Measurements from ENCODE around the gene GATD1.

GATD1 gene

DNA sequence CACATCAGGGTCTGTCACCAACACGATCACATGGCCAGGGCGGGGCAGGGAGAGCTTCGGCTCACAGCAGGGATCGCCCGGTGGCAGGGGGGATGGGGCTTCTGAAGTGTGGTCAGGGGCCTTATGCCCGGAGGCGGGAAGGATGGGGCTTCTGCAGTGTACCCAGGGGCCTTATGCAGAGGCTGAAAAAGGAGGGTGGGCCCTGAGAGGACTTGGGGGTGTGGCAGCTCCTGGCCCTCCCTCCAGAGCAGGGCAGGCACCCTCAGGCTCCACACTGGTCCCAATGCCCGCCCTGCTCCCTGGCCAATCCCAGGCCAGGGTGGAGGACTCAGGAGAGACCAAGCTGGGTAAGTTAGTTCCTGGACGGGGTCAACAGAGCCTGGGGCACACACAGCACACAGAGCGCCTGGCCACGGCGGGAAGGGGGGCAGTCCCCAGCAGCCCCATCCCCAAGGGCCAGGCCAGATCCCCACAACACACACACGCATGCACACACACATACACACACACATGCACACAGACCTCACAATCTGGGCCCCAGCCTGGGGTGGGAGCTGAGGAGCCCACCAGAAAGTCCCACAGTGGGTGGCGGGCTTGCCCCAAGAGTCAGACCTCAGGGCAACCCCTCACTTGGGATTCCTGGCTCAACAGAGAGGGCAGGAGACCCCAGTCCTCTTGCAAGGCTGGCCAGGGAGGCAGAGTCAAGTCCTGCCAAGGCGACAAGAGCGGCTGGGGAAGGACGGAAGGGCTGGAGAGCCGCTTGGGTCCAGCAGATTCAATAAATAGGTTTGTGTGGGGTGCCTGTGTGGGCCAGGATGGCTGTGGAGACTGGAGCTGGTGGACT is 13.7 kb upstream of the GATD1 start (continued):
- no peak for TF ChIP-seq GLI2 (tag by site-specific recombination; IDR thresholded peaks at IDR 0.05; ENCODE audit: borderline replicate concordance, low read depth)
- TF ChIP-seq, protein P1, sequence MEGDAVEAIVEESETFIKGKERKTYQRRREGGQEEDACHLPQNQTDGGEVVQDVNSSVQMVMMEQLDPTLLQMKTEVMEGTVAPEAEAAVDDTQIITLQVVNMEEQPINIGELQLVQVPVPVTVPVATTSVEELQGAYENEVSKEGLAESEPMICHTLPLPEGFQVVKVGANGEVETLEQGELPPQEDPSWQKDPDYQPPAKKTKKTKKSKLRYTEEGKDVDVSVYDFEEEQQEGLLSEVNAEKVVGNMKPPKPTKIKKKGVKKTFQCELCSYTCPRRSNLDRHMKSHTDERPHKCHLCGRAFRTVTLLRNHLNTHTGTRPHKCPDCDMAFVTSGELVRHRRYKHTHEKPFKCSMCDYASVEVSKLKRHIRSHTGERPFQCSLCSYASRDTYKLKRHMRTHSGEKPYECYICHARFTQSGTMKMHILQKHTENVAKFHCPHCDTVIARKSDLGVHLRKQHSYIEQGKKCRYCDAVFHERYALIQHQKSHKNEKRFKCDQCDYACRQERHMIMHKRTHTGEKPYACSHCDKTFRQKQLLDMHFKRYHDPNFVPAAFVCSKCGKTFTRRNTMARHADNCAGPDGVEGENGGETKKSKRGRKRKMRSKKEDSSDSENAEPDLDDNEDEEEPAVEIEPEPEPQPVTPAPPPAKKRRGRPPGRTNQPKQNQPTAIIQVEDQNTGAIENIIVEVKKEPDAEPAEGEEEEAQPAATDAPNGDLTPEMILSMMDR (tag by site-specific recombination; IDR thresholded peaks at IDR 0.05) = no peak
- TF ChIP-seq, protein P2, sequence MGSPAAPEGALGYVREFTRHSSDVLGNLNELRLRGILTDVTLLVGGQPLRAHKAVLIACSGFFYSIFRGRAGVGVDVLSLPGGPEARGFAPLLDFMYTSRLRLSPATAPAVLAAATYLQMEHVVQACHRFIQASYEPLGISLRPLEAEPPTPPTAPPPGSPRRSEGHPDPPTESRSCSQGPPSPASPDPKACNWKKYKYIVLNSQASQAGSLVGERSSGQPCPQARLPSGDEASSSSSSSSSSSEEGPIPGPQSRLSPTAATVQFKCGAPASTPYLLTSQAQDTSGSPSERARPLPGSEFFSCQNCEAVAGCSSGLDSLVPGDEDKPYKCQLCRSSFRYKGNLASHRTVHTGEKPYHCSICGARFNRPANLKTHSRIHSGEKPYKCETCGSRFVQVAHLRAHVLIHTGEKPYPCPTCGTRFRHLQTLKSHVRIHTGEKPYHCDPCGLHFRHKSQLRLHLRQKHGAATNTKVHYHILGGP (tag by site-specific recombination; IDR thresholded peaks at IDR 0.05) = no peak
- TF ChIP-seq WT1 (tag by site-specific recombination; IDR thresholded peaks at IDR 0.05) = no peak
- TF ChIP-seq ZFP37 (tag by site-specific recombination; IDR thresholded peaks at IDR 0.05) = no peak
- TF ChIP-seq ZNF48 (tag by site-specific recombination; IDR thresholded peaks at IDR 0.05) = no peak
- TF ChIP-seq, protein P3, sequence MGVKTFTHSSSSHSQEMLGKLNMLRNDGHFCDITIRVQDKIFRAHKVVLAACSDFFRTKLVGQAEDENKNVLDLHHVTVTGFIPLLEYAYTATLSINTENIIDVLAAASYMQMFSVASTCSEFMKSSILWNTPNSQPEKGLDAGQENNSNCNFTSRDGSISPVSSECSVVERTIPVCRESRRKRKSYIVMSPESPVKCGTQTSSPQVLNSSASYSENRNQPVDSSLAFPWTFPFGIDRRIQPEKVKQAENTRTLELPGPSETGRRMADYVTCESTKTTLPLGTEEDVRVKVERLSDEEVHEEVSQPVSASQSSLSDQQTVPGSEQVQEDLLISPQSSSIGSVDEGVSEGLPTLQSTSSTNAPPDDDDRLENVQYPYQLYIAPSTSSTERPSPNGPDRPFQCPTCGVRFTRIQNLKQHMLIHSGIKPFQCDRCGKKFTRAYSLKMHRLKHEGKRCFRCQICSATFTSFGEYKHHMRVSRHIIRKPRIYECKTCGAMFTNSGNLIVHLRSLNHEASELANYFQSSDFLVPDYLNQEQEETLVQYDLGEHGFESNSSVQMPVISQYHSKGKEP (tag by site-specific recombination; IDR thresholded peaks at IDR 0.05) = no peak
- TF ChIP-seq, protein P4, sequence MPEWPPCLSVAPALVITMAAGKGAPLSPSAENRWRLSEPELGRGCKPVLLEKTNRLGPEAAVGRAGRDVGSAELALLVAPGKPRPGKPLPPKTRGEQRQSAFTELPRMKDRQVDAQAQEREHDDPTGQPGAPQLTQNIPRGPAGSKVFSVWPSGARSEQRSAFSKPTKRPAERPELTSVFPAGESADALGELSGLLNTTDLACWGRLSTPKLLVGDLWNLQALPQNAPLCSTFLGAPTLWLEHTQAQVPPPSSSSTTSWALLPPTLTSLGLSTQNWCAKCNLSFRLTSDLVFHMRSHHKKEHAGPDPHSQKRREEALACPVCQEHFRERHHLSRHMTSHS (tag by site-specific recombination; IDR thresholded peaks at IDR 0.05) = no peak
- TF ChIP-seq REPIN1 (tag by site-specific recombination; IDR thresholded peaks at IDR 0.05; ENCODE audit: low read depth) = no peak
- TF ChIP-seq MEIS1 (CRISPR knock-in tag; IDR thresholded peaks at IDR 0.05; ENCODE audit: borderline replicate concordance) = no peak
- TF ChIP-seq ZNF785 (tag by site-specific recombination; IDR thresholded peaks at IDR 0.05) = no peak
- TF ChIP-seq, protein P5, sequence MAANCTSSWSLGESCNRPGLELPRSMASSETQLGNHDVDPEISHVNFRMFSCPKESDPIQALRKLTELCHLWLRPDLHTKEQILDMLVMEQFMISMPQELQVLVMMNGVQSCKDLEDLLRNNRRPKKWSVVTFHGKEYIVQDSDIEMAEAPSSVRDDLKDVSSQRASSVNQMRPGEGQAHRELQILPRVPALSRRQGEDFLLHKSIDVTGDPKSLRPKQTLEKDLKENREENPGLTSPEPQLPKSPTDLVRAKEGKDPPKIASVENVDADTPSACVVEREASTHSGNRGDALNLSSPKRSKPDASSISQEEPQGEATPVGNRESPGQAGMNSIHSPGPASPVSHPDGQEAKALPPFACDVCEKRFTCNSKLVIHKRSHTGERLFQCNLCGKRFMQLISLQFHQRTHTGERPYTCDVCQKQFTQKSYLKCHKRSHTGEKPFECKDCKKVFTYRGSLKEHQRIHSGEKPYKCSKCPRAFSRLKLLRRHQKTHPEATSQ (tag by site-specific recombination; IDR thresholded peaks at IDR 0.05) = no peak
- TF ChIP-seq EGR2 (tag by site-specific recombination; IDR thresholded peaks at IDR 0.05; ENCODE audit: low read depth) = no peak
- TF ChIP-seq, protein P6, sequence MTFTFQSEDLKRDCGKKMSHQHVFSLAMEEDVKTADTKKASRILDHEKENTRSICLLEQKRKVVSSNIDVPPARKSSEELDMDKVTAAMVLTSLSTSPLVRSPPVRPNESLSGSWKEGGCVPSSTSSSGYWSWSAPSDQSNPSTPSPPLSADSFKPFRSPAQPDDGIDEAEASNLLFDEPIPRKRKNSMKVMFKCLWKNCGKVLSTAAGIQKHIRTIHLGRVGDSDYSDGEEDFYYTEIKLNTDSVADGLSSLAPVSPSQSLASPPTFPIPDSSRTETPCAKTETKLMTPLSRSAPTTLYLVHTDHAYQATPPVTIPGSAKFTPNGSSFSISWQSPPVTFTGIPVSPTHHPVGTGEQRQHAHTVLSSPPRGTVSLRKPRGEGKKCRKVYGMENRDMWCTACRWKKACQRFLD (tag by site-specific recombination; IDR thresholded peaks at IDR 0.05) = no peak
- TF ChIP-seq ZNF37A (tag by site-specific recombination; IDR thresholded peaks at IDR 0.05) = no peak
- TF ChIP-seq SCRT2 (tag by site-specific recombination; IDR thresholded peaks at IDR 0.05) = no peak
- TF ChIP-seq SP2 (tag by site-specific recombination; IDR thresholded peaks at IDR 0.05) = peak; percentile 77
- TF ChIP-seq, protein P7, sequence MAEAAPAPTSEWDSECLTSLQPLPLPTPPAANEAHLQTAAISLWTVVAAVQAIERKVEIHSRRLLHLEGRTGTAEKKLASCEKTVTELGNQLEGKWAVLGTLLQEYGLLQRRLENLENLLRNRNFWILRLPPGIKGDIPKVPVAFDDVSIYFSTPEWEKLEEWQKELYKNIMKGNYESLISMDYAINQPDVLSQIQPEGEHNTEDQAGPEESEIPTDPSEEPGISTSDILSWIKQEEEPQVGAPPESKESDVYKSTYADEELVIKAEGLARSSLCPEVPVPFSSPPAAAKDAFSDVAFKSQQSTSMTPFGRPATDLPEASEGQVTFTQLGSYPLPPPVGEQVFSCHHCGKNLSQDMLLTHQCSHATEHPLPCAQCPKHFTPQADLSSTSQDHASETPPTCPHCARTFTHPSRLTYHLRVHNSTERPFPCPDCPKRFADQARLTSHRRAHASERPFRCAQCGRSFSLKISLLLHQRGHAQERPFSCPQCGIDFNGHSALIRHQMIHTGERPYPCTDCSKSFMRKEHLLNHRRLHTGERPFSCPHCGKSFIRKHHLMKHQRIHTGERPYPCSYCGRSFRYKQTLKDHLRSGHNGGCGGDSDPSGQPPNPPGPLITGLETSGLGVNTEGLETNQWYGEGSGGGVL (tag by site-specific recombination; IDR thresholded peaks at IDR 0.05) = no peak
- no peak for TF ChIP-seq ZNF768 (tag by site-specific recombination; IDR thresholded peaks at IDR 0.05)
- TF ChIP-seq ZIC2 (tag by site-specific recombination; IDR thresholded peaks at IDR 0.05) = 0 out of 2 replicates have a peak, but pooled peaks have one; percentile 33
- TF ChIP-seq, protein P8, sequence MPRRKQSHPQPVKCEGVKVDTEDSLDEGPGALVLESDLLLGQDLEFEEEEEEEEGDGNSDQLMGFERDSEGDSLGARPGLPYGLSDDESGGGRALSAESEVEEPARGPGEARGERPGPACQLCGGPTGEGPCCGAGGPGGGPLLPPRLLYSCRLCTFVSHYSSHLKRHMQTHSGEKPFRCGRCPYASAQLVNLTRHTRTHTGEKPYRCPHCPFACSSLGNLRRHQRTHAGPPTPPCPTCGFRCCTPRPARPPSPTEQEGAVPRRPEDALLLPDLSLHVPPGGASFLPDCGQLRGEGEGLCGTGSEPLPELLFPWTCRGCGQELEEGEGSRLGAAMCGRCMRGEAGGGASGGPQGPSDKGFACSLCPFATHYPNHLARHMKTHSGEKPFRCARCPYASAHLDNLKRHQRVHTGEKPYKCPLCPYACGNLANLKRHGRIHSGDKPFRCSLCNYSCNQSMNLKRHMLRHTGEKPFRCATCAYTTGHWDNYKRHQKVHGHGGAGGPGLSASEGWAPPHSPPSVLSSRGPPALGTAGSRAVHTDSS (tag by site-specific recombination; IDR thresholded peaks at IDR 0.05) = no peak
- TF ChIP-seq TCF7L2 (IDR thresholded peaks at IDR 0.05; ENCODE audit: borderline replicate concordance, low read depth, low read length) = no peak
- TF ChIP-seq, protein P9, sequence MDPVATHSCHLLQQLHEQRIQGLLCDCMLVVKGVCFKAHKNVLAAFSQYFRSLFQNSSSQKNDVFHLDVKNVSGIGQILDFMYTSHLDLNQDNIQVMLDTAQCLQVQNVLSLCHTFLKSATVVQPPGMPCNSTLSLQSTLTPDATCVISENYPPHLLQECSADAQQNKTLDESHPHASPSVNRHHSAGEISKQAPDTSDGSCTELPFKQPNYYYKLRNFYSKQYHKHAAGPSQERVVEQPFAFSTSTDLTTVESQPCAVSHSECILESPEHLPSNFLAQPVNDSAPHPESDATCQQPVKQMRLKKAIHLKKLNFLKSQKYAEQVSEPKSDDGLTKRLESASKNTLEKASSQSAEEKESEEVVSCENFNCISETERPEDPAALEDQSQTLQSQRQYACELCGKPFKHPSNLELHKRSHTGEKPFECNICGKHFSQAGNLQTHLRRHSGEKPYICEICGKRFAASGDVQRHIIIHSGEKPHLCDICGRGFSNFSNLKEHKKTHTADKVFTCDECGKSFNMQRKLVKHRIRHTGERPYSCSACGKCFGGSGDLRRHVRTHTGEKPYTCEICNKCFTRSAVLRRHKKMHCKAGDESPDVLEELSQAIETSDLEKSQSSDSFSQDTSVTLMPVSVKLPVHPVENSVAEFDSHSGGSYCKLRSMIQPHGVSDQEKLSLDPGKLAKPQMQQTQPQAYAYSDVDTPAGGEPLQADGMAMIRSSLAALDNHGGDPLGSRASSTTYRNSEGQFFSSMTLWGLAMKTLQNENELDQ (tag by site-specific recombination; IDR thresholded peaks at IDR 0.05; ENCODE audit: low read depth) = no peak
- no peak for TF ChIP-seq ZNF133 (tag by site-specific recombination; IDR thresholded peaks at IDR 0.05)
- TF ChIP-seq OSR2 (tag by site-specific recombination; IDR thresholded peaks at IDR 0.05) = peak; percentile 77

All from HEK293 (cell line).